Activated naive CD8-positive, alpha-beta T cell (primary cell): ENCODE data around the gene ADAT3.
"Not testable (repeated sequence)": the region's sequence is repeated elsewhere in the genome, so short reads cannot be mapped to it uniquely, and the experiment has no call there.

Experiments
- H3K27ac Mint-ChIP-seq: one replicate; pipeline ENCODE4 v1.8.0; 2021; ENCODE audit warnings: mixed read lengths
- H3K27me3 Mint-ChIP-seq: one replicate; pipeline ENCODE4 v1.8.0; 2021; ENCODE audit warnings: mixed read lengths
- H3K36me3 Mint-ChIP-seq: one replicate; pipeline ENCODE4 v1.8.0; 2021; ENCODE audit warnings: mixed read lengths
- H3K4me1 Mint-ChIP-seq: one replicate; pipeline ENCODE4 v1.8.0; 2021; ENCODE audit warnings: low read depth, mixed read lengths
- H3K4me3 Mint-ChIP-seq: one replicate; pipeline ENCODE4 v1.8.0; 2021; ENCODE audit warnings: mild to moderate bottlenecking, mixed read lengths
- H3K9me3 Mint-ChIP-seq: one replicate; pipeline ENCODE4 v1.8.0; 2021; ENCODE audit warnings: low read depth, mixed read lengths

The ADAT3 gene

DNA sequence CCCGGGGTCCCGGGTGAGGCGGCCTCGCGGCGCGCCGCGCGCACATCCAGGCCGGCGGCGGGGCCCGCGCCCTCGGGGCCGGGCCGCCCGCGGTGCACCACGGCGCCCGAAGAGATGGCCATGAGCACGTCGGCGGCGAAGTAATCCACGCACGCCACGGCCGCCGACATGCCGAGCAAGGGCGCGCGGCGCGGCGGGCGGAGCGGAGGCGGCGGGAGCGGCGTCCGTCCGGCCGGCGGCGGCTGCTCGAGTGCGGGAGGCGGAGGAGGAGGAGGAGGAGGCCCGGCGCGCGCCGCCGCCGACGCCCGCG lies 41.9 kb upstream of the ADAT3 start, which contains the start of gene KLF16:
KLF16 (minus strand) TSS at position 252 of the 310 bp plus-strand sequence; CDS start at position 170, 82 bp downstream.
- peak within 1 kb of the TSS; percentile 94 for H3K27ac Mint-ChIP-seq
- H3K9me3 Mint-ChIP-seq, result no peaks in the 10 kb centered on the region
- no peaks in the 10 kb centered on the region for H3K36me3 Mint-ChIP-seq
- peaks cover 23% of the 10 kb centered on the region for H3K4me1 Mint-ChIP-seq
- peak within 1 kb of the TSS; percentile 94 for H3K4me3 Mint-ChIP-seq
- H3K27me3 Mint-ChIP-seq, result no peaks in the 10 kb centered on the region

DNA sequence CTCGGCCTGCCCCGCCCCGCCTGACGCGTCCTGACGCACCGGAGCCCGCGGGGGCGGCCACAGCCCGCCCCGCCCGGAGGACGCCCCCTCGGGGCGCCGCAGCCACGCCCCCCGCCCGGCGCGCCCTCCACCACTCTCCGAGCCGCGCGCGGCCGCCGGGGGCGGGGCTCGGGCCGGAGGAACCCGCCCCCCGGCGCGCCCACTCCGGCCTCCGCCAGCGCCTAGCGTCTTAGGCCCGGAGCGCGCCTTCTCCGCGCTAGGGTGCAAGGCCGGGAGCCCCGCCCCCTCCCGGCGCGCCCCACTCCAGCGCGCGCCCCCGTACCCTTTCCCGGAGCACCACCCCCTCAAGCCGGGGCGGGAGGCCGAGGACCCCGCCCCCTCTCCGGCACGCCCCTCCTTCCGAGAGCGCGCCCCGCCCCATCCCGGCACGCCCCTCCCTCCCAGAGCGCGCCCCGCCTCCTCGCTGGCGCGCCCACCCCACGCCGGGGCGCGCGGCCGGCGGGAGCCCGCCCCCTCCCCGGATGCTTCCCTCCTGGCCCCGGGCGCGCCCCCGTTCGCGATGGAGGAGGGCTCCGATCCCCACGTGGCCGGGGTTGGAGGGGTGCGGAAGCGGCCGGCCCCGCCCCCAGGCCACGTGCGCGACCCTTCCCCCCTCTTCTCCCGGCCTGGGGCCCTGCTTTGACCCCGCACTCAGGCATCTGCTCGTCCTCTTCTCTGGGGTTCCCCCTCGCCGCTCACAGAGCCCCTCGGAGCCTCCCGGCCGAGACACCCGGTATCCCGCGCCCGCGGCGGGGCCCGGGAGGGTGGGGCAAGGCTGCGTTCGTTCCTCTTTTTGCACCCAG lies 41.3 kb upstream of the ADAT3 start:
- no peaks in the 10 kb centered on the region for H3K9me3 Mint-ChIP-seq
- peak overlapping the region; percentile 85 for H3K27ac Mint-ChIP-seq
- H3K4me1 Mint-ChIP-seq, result peaks cover 21% of the 10 kb centered on the region
- no peaks in the 10 kb centered on the region for H3K36me3 Mint-ChIP-seq
- peak overlapping the region; percentile 78 for H3K4me3 Mint-ChIP-seq
- H3K27me3 Mint-ChIP-seq, result no peaks in the 10 kb centered on the region

- Mint-ChIP-seq H3K36me3 (no peaks in the 10 kb centered on the region), H3K27ac (peak overlapping the region; percentile 85), H3K4me3 (peak overlapping the region; percentile 78), H3K4me1 (peaks cover 16% of the 10 kb centered on the region), H3K27me3 (no peaks in the 10 kb centered on the region), H3K9me3 (no peaks in the 10 kb centered on the region)
Observed at GRCh38 chr19:1864480-1865171, 40.6 kb upstream of the ADAT3 start.

- Mint-ChIP-seq H3K36me3 (no peaks in the 10 kb centered on the region), H3K4me1 (peaks cover 18% of the 10 kb centered on the region), H3K4me3 (peak overlapping the region; percentile 77), H3K9me3 (no peaks in the 10 kb centered on the region), H3K27me3 (no peaks in the 10 kb centered on the region), H3K27ac (peak overlapping the region; percentile 54)
Observed at GRCh38 chr19:1865172-1866010, 39.8 kb upstream of the ADAT3 start.

DNA sequence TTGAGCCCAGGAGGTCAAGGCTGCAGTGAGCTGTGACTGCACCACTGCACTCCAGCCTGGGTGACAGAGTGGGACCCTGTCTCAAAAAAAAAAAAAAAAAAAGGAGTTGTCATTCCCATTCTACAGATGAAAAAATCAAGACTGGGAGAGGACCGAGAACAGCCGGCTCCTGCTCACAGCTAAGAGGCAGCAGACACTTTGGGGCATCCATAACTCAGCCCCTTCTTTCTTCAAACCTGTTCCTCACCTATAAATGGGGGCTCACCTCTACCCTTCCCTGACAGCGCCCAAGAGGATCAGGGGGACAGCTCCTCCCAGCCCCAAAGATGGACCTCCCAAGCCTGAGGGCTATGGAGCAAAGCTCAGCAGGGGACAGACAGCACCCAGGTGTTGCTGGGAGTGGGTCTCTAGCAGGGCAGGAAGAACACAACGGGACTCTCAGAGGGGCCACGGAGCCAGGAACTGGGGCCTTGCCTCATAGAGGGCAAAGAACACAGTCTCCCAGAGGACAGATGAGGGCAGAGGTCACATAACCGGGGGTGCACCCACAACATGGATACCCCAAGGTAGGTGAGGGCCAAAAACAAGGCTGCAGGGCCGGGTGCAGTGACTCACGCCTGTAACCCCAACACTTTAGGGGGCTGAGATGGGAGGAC lies 38.4 kb upstream of the ADAT3 start:
- no peak overlapping the region for H3K4me3 Mint-ChIP-seq
- H3K27me3 Mint-ChIP-seq, result no peaks in the 10 kb centered on the region
- no peak overlapping the region for H3K27ac Mint-ChIP-seq

GRCh38 chr19:1867349-1867724 lies 37.9 kb upstream of the ADAT3 start:
- Mint-ChIP-seq H3K4me1 (peaks cover 11% of the 10 kb centered on the region), H3K27ac (no peak overlapping the region), H3K4me3 (no peak overlapping the region)

More for the DNA sequence above, 38.4 kb upstream of the ADAT3 start:
- peaks cover 11% of the 10 kb centered on the region for H3K4me1 Mint-ChIP-seq
- H3K9me3 Mint-ChIP-seq, result no peaks in the 10 kb centered on the region
- H3K36me3 Mint-ChIP-seq, result no peaks in the 10 kb centered on the region

GRCh38 chr19:1868971-1869370 lies 36.2 kb upstream of the ADAT3 start:
- Mint-ChIP-seq H3K9me3 (no peaks in the 10 kb centered on the region), H3K36me3 (no peaks in the 10 kb centered on the region), H3K4me3 (no peak overlapping the region), H3K27me3 (no peaks in the 10 kb centered on the region), H3K4me1 (peaks cover 15% of the 10 kb centered on the region), H3K27ac (no peak overlapping the region)

More at GRCh38 chr19:1867349-1867724, 37.9 kb upstream of the ADAT3 start:
- Mint-ChIP-seq H3K27me3 (no peaks in the 10 kb centered on the region), H3K9me3 (no peaks in the 10 kb centered on the region), H3K36me3 (no peaks in the 10 kb centered on the region)

GRCh38 chr19:1871140-1871597 lies 34.0 kb upstream of the ADAT3 start:
- Mint-ChIP-seq H3K4me3 (no peak overlapping the region), H3K9me3 (no peaks in the 10 kb centered on the region), H3K27ac (no peak overlapping the region), H3K4me1 (peaks cover 22% of the 10 kb centered on the region), H3K36me3 (no peaks in the 10 kb centered on the region), H3K27me3 (no peaks in the 10 kb centered on the region)

GRCh38 chr19:1871630-1872029 lies 33.6 kb upstream of the ADAT3 start:
- Mint-ChIP-seq H3K36me3 (no peaks in the 10 kb centered on the region), H3K4me1 (peaks cover 27% of the 10 kb centered on the region), H3K27ac (no peak overlapping the region), H3K27me3 (no peaks in the 10 kb centered on the region), H3K4me3 (no peak overlapping the region), H3K9me3 (no peaks in the 10 kb centered on the region)

DNA sequence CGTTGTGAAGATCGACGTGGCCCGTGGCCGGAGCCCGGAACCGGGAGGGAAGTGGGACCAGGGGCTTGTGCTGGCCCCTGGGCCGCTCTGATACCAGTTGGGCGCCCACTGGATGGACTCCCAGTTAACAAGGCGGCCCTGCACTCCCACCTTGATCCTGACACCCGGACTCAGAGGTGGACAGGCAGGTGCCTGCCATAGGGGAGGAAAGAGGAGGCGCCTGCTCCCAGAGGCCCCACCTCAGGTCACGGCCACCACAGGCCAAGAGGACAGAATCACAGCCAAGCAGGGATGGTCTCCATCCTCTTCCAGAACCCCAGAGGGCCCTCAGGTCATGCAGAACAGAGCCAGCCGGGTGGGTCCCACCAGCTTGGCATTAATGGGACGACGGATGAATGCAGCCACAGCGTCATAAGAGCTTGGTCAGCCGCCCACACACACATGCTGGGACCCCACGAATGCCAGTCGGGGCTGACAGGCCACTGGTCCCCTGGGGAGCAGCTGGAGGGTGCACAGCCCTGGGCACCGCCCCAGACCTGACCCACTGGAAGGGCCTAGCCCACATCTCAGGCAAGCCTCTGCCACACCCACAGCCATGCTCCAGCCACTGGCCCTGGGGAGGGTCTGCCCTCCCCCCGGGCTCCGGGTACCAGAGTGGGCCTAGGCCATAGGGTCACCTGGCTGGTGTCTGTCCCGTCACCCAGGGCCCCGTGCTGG lies 32.2 kb upstream of the ADAT3 start:
- Mint-ChIP-seq H3K36me3 (no peaks in the 10 kb centered on the region), H3K4me1 (peaks cover 27% of the 10 kb centered on the region), H3K9me3 (no peaks in the 10 kb centered on the region), H3K4me3 (peak overlapping the region; percentile 20), H3K27me3 (no peaks in the 10 kb centered on the region), H3K27ac (peak overlapping the region; percentile 28)

- Mint-ChIP-seq H3K27me3 (no peaks in the 10 kb centered on the region), H3K27ac (peak overlapping the region; percentile 94), H3K36me3 (no peaks in the 10 kb centered on the region), H3K4me1 (peaks cover 24% of the 10 kb centered on the region), H3K9me3 (no peaks in the 10 kb centered on the region), H3K4me3 (peak overlapping the region; percentile 95)
Observed at GRCh38 chr19:1873524-1874473, 31.4 kb upstream of the ADAT3 start.

GRCh38 chr19:1874554-1875185 lies 30.5 kb upstream of the ADAT3 start:
- Mint-ChIP-seq H3K4me1 (peaks cover 22% of the 10 kb centered on the region), H3K9me3 (no peaks in the 10 kb centered on the region), H3K4me3 (peak overlapping the region; percentile 95), H3K27me3 (no peaks in the 10 kb centered on the region), H3K36me3 (no peaks in the 10 kb centered on the region), H3K27ac (peak overlapping the region; percentile 94)

GRCh38 chr19:1875265-1875645 lies 29.9 kb upstream of the ADAT3 start:
- Mint-ChIP-seq H3K4me3 (peak overlapping the region; percentile 95), H3K27ac (peak overlapping the region; percentile 94), H3K4me1 (peaks cover 20% of the 10 kb centered on the region)
- not testable (repeated sequence) for H3K27me3 Mint-ChIP-seq, H3K36me3 Mint-ChIP-seq, H3K9me3 Mint-ChIP-seq
